HG03521 (cell line): ENCODE measurements around the gene ERF.

Experiments
- ATAC-seq: cut with Tn5 transposase; IDR thresholded peaks from one replicate; pipeline ENCODE4 v1.9.1; 2021; ENCODE audit warnings: mild to moderate bottlenecking, moderate library complexity; ENCODE audit not compliant: unreplicated experiment

The ERF gene

GRCh38 chr19:42242512-42243409, 12.2 kb downstream of the ERF start, which contains the start of gene GSK3A:
GSK3A (minus strand) TSS chr19:42242602; CDS start chr19:42242465, 137 bp downstream.
- peak; percentile 58 for ATAC-seq

- peak; percentile 4 for ATAC-seq
Measured at GRCh38 chr19:42242069-42242511, 12.8 kb downstream of the ERF start.

- ATAC-seq = no peak
Measured at GRCh38 chr19:42241279-42241678, 13.6 kb downstream of the ERF start.

- no peak for ATAC-seq
Measured at GRCh38 chr19:42239544-42240220, 15.2 kb downstream of the ERF start.

- no peak for ATAC-seq
Measured at GRCh38 chr19:42235181-42235580, 19.7 kb downstream of the ERF start.

- no peak for ATAC-seq
Measured at GRCh38 chr19:42234364-42234763, 20.6 kb downstream of the ERF start.

GRCh38 chr19:42233678-42234292, 21.1 kb downstream of the ERF start:
- no peak for ATAC-seq

- no peak for ATAC-seq
Measured at GRCh38 chr19:42233106-42233505, 21.8 kb downstream of the ERF start.

- no peak for ATAC-seq
Measured at GRCh38 chr19:42232435-42232834, 22.5 kb downstream of the ERF start.

- ATAC-seq = no peak
Measured at GRCh38 chr19:42230571-42230970, 24.4 kb downstream of the ERF start.

GRCh38 chr19:42229855-42230351, 25.0 kb downstream of the ERF start:
- no peak for ATAC-seq

GRCh38 chr19:42229301-42229854, 25.6 kb downstream of the ERF start:
- no peak for ATAC-seq

GRCh38 chr19:42228641-42229040, 26.3 kb downstream of the ERF start:
- ATAC-seq = no peak

GRCh38 chr19:42226886-42227285, 28.0 kb downstream of the ERF start:
- no peak for ATAC-seq

GRCh38 chr19:42225718-42226292, 29.1 kb downstream of the ERF start:
- no peak for ATAC-seq

- ATAC-seq = no peak
Measured at GRCh38 chr19:42224940-42225717, 29.8 kb downstream of the ERF start.

- ATAC-seq = no peak
Measured at GRCh38 chr19:42220751-42221097, 34.2 kb downstream of the ERF start.

- peak; percentile 71 for ATAC-seq
Measured at GRCh38 chr19:42219812-42220750, 34.8 kb downstream of the ERF start, which contains the start of gene ZNF526. ZNF526 (plus strand) TSS chr19:42220312; CDS start chr19:42224404, 4,092 bp downstream.
